IPS DF 6.9 (cell line): ENCODE measurements around the gene SAFB2.

Experiments used
- DNase-seq: peaks from one replicate; pipeline ENCODE4 v3.0.0-alpha.2; 2013; ENCODE audit warnings: low read depth, low spot score
- H3K27ac ChIP-seq: one replicate; pipeline ENCODE4 v1.5.1; 2013; ENCODE audit warnings: low read length, control low read depth
- H3K27me3 ChIP-seq: 2 replicates; pipeline ENCODE4 v1.6.1; 2013; ENCODE audit warnings: mild to moderate bottlenecking, low read length; ENCODE audit not compliant: control insufficient read depth, insufficient read depth
- H3K36me3 ChIP-seq: 2 replicates; pipeline ENCODE4 v1.6.1; 2013; ENCODE audit warnings: low read length; ENCODE audit not compliant: control insufficient read depth, insufficient read depth
- H3K4me1 ChIP-seq: 2 replicates; pipeline ENCODE4 v1.6.1; 2013; ENCODE audit warnings: low read length; ENCODE audit not compliant: control insufficient read depth, insufficient read depth
- H3K4me3 ChIP-seq: 2 replicates; pipeline ENCODE4 v1.5.1; 2013; ENCODE audit warnings: mild to moderate bottlenecking, low read length
- H3K9me3 ChIP-seq: 2 replicates; pipeline ENCODE4 v1.6.1; 2013; ENCODE audit warnings: low read length, inconsistent platforms; ENCODE audit not compliant: control insufficient read depth, insufficient read depth
- WGBS: extraction: QIAGEN DNeasy Blood & Tissue Kit; methylation state at CpG from one replicate; pipeline ENCODE4 v1.1.7; 2013; ENCODE audit warnings: mixed read lengths, missing lambda C conversion rate; ENCODE audit not compliant: insufficient read length, insufficient coverage; 5-methylcytosine and 5-hydroxymethylcytosine counted together

Gene SAFB2

GRCh38 chr19:5622465-5623396 lies at the start of gene SAFB2, which contains the start of gene SAFB:
Gene SAFB2, minus strand, starts transcription at chr19:5622776. Its CDS starts 61 bp downstream, at chr19:5622715.
Gene SAFB, plus strand, starts transcription at chr19:5623083. Its CDS starts 123 bp downstream, at chr19:5623206.
- H3K36me3 ChIP-seq, result peaks cover 21% of the 10 kb centered on the region
- H3K27ac ChIP-seq, result no peak within 1 kb of the TSS
- H3K27me3 ChIP-seq, result no peaks in the 10 kb centered on the region
- WGBS, result no CpG with 5 or more reads among the region's 116 CpGs
- DNase-seq, result peak; percentile 98
- no peaks in the 10 kb centered on the region for H3K4me1 ChIP-seq
- H3K4me3 ChIP-seq, result peak within 1 kb of the TSS; percentile 69
- no peaks in the 10 kb centered on the region for H3K9me3 ChIP-seq

GRCh38 chr19:5671600-5671999 lies 49.0 kb upstream of the SAFB2 start:
- Histone ChIP-seq H3K4me3 (no peak overlapping the region), H3K27ac (no peak overlapping the region), H3K27me3 (no peaks in the 10 kb centered on the region), H3K4me1 (peaks cover 2% of the 10 kb centered on the region), H3K9me3 (no peaks in the 10 kb centered on the region), H3K36me3 (peaks cover 24% of the 10 kb centered on the region)
- WGBS, result no CpG with 5 or more reads among the region's 7 CpGs
- no peak for DNase-seq

- DNase-seq, result no peak
- Histone ChIP-seq H3K4me1 (no peaks in the 10 kb centered on the region), H3K27me3 (no peaks in the 10 kb centered on the region), H3K4me3 (no peak overlapping the region), H3K9me3 (no peaks in the 10 kb centered on the region), H3K27ac (no peak overlapping the region), H3K36me3 (peaks cover 29% of the 10 kb centered on the region)
- no CpG with 5 or more reads among the region's 11 CpGs for WGBS
Observed at GRCh38 chr19:5669212-5669611, 46.6 kb upstream of the SAFB2 start.

- DNase-seq, result no peak
- Histone ChIP-seq H3K4me3 (no peak overlapping the region), H3K9me3 (no peaks in the 10 kb centered on the region), H3K36me3 (peaks cover 38% of the 10 kb centered on the region), H3K27ac (no peak overlapping the region), H3K4me1 (no peaks in the 10 kb centered on the region), H3K27me3 (no peaks in the 10 kb centered on the region)
- no CpG with 5 or more reads among the region's 22 CpGs for WGBS
Observed at GRCh38 chr19:5667751-5668271, 45.2 kb upstream of the SAFB2 start.

- no peak overlapping the region for H3K27ac ChIP-seq
- no peaks in the 10 kb centered on the region for H3K9me3 ChIP-seq
- no CpG with 5 or more reads among the region's 26 CpGs for WGBS
- H3K4me1 ChIP-seq, result no peaks in the 10 kb centered on the region
- H3K36me3 ChIP-seq, result peaks cover 41% of the 10 kb centered on the region
- no peaks in the 10 kb centered on the region for H3K27me3 ChIP-seq
- no peak for DNase-seq
- H3K4me3 ChIP-seq, result no peak overlapping the region
Observed at GRCh38 chr19:5666921-5667610, 44.5 kb upstream of the SAFB2 start.

GRCh38 chr19:5665781-5666513 lies 43.4 kb upstream of the SAFB2 start:
- peaks cover 44% of the 10 kb centered on the region for H3K36me3 ChIP-seq
- no peak overlapping the region for H3K27ac ChIP-seq
- no peaks in the 10 kb centered on the region for H3K27me3 ChIP-seq
- H3K9me3 ChIP-seq, result no peaks in the 10 kb centered on the region
- no CpG with 5 or more reads among the region's 10 CpGs for WGBS
- H3K4me3 ChIP-seq, result no peak overlapping the region
- no peaks in the 10 kb centered on the region for H3K4me1 ChIP-seq
- DNase-seq, result no peak

GRCh38 chr19:5664515-5664914 lies 41.9 kb upstream of the SAFB2 start:
- H3K27ac ChIP-seq, result no peak overlapping the region
- DNase-seq, result no peak
- H3K27me3 ChIP-seq, result no peaks in the 10 kb centered on the region
- no peak overlapping the region for H3K4me3 ChIP-seq
- H3K4me1 ChIP-seq, result no peaks in the 10 kb centered on the region
- no peaks in the 10 kb centered on the region for H3K9me3 ChIP-seq
- H3K36me3 ChIP-seq, result peaks cover 44% of the 10 kb centered on the region
- no CpG with 5 or more reads among the region's 2 CpGs for WGBS

GRCh38 chr19:5663904-5664303 lies 41.3 kb upstream of the SAFB2 start:
- H3K4me1 ChIP-seq, result no peaks in the 10 kb centered on the region
- no peak for DNase-seq
- peaks cover 38% of the 10 kb centered on the region for H3K36me3 ChIP-seq
- H3K9me3 ChIP-seq, result no peaks in the 10 kb centered on the region
- H3K4me3 ChIP-seq, result no peak overlapping the region
- H3K27ac ChIP-seq, result no peak overlapping the region
- H3K27me3 ChIP-seq, result no peaks in the 10 kb centered on the region
- no CpG with 5 or more reads among the region's 17 CpGs for WGBS

GRCh38 chr19:5661483-5661882 lies 38.9 kb upstream of the SAFB2 start:
- no peaks in the 10 kb centered on the region for H3K27me3 ChIP-seq
- no peak overlapping the region for H3K4me3 ChIP-seq
- no peak for DNase-seq
- no CpG with 5 or more reads among the region's 42 CpGs for WGBS
- H3K4me1 ChIP-seq, result no peaks in the 10 kb centered on the region
- H3K9me3 ChIP-seq, result no peaks in the 10 kb centered on the region
- H3K36me3 ChIP-seq, result peaks cover 39% of the 10 kb centered on the region
- H3K27ac ChIP-seq, result no peak overlapping the region

GRCh38 chr19:5655412-5655811 lies 32.8 kb upstream of the SAFB2 start:
- no peaks in the 10 kb centered on the region for H3K9me3 ChIP-seq
- peaks cover 51% of the 10 kb centered on the region for H3K36me3 ChIP-seq
- H3K27ac ChIP-seq, result no peak overlapping the region
- no peaks in the 10 kb centered on the region for H3K27me3 ChIP-seq
- H3K4me3 ChIP-seq, result no peak overlapping the region
- DNase-seq, result no peak
- H3K4me1 ChIP-seq, result no peaks in the 10 kb centered on the region
- no CpG with 5 or more reads among the region's 5 CpGs for WGBS
